GM12878 (cell line): Measurements from ENCODE around the gene SPCS2.

Experiments used
- ATF7 ChIP-seq: fragments of 450-650 bp; IDR thresholded peaks from 2 replicates; pipeline ENCODE4 v1.6.1; 2016; ENCODE audit warnings: low read depth, mild to moderate bottlenecking
- CEBPB ChIP-seq, 2 experiments: fragments of 150-350 bp in 1 of 2; IDR thresholded peaks; 2 replicates each; pipeline ENCODE4 v1.6.1; 2012 to 2014; ENCODE audit warnings: low read depth in 2 of 2, low read length in 2 of 2, borderline replicate concordance in 1 of 2, inconsistent platforms in 1 of 2
- CREB1 ChIP-seq: IDR thresholded peaks from 2 replicates; pipeline ENCODE4 v1.6.1; 2012; ENCODE audit warnings: low read depth, mild to moderate bottlenecking, inconsistent platforms
- CTCF ChIP-seq, 3 experiments: IDR thresholded peaks in 2 of 3; conservative IDR thresholded peaks in 1 of 3; 2 replicates each; pipeline ENCODE4 v1.5.1; 2011; ENCODE audit warnings: low read depth in 3 of 3, low read length in 3 of 3, mild to moderate bottlenecking in 3 of 3, control low read depth in 2 of 3, moderate library complexity in 2 of 3, inconsistent platforms in 1 of 3, mixed read lengths in 1 of 3; ENCODE audit not compliant: control insufficient read depth in 2 of 3, insufficient read depth in 1 of 3; ENCODE audit errors: extremely low read depth in 1 of 3
- EZH2 ChIP-seq: IDR thresholded peaks from 2 replicates; pipeline ENCODE4 v1.6.1; 2012; ENCODE audit warnings: low read depth, mild to moderate bottlenecking, control low read depth, inconsistent platforms, low read length, borderline replicate concordance; ENCODE audit not compliant: control insufficient read depth
- FOXK2 ChIP-seq: fragments of 450-650 bp; IDR thresholded peaks from 2 replicates; pipeline ENCODE4 v1.6.1; 2017; ENCODE audit warnings: mild to moderate bottlenecking, moderate library complexity
- JUNB ChIP-seq: IDR thresholded peaks from 2 replicates; pipeline ENCODE4 v1.6.1; 2016; ENCODE audit warnings: antibody characterized with exemption, mild to moderate bottlenecking
- NFIC ChIP-seq: IDR thresholded peaks from 2 replicates; pipeline ENCODE4 v1.6.1; 2012; ENCODE audit warnings: low read depth, mild to moderate bottlenecking, inconsistent platforms, low read length, moderate library complexity
- NFYB ChIP-seq: IDR thresholded peaks from 2 replicates; pipeline ENCODE4 v1.6.1; 2011; ENCODE audit warnings: low read depth, mild to moderate bottlenecking, low read length, improper control_type of control experiment, moderate library complexity; ENCODE audit not compliant: insufficient read depth
- POLR2AphosphoS5 ChIP-seq: IDR thresholded peaks from 2 replicates; pipeline ENCODE4 v1.6.1; 2011; ENCODE audit warnings: mild to moderate bottlenecking, low read length, inconsistent platforms
- RAD21 ChIP-seq: IDR thresholded peaks from 2 replicates; pipeline ENCODE4 v1.6.1; 2011; ENCODE audit warnings: mild to moderate bottlenecking, low read depth, low read length, moderate library complexity; ENCODE audit not compliant: insufficient read depth
- SMARCA5 ChIP-seq: fragments of 450-650 bp; IDR thresholded peaks from 2 replicates; pipeline ENCODE4 v1.6.1; 2017; ENCODE audit warnings: mild to moderate bottlenecking
- SREBF2 ChIP-seq: IDR thresholded peaks from 2 replicates; pipeline ENCODE4 v1.6.1; 2012; ENCODE audit warnings: mild to moderate bottlenecking, low read length
- TF ChIP-seq, protein P1 (sequence below): IDR thresholded peaks from 2 replicates; pipeline ENCODE4 v1.6.1; 2011; ENCODE audit warnings: borderline replicate concordance, low read depth, mild to moderate bottlenecking, moderate library complexity, low read length; ENCODE audit not compliant: insufficient read depth, poor library complexity, severe bottlenecking

- TF ChIP-seq RAD21 (no peak), POLR2AphosphoS5 (no peak), EZH2 (no peak), NFIC (no peak), CEBPB (IDR thresholded peaks at IDR 0.05; ENCODE audit: borderline replicate concordance in 1 of 2, low read depth in 2 of 2, low read length in 2 of 2) (no peak), SMARCA5 (no peak), SREBF2 (no peak), ATF7 (no peak), FOXK2 (no peak), CTCF (IDR thresholded peaks at IDR 0.05 in 2 of 3, conservative IDR thresholded peaks at IDR 0.05 in 1 of 3; ENCODE audit: control insufficient read depth in 2 of 3, extremely low read depth in 1 of 3, insufficient read depth in 1 of 3, low read depth in 3 of 3, low read length in 3 of 3) (no peak), NFYB (no peak), CREB1 (no peak), JUNB (no peak)
- TF ChIP-seq, protein P1, sequence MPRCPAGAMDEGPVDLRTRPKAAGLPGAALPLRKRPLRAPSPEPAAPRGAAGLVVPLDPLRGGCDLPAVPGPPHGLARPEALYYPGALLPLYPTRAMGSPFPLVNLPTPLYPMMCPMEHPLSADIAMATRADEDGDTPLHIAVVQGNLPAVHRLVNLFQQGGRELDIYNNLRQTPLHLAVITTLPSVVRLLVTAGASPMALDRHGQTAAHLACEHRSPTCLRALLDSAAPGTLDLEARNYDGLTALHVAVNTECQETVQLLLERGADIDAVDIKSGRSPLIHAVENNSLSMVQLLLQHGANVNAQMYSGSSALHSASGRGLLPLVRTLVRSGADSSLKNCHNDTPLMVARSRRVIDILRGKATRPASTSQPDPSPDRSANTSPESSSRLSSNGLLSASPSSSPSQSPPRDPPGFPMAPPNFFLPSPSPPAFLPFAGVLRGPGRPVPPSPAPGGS: no peak
Observed at GRCh38 chr11:74927496-74927895, 21.6 kb upstream of the SPCS2 start.
